Neural cell (in vitro differentiated cells): ENCODE data around the gene SHISAL1. TPM values are rescaled to one million over a fixed set of nuclear protein-coding genes. Genes with fewer than 3 reads are reported as not detected.

Experiments
- H2AFZ ChIP-seq: fragments of 200-600, 300-800 bp; sonication (generic), shearing (Covaris generic); 2 replicates; pipeline ENCODE4 v1.6.0; 2014; ENCODE audit warnings: low read depth, mild to moderate bottlenecking, antibody characterized with exemption, low read length, moderate library complexity
- H3F3A ChIP-seq: fragments of 200-600 bp; shearing (Covaris generic); 2 replicates; pipeline ENCODE4 v1.6.1; 2016; ENCODE audit warnings: mild to moderate bottlenecking, moderate library complexity, mixed read lengths, antibody characterized with exemption, low read length; ENCODE audit not compliant: insufficient read depth, poor library complexity, severe bottlenecking
- H3K27ac ChIP-seq: fragments of 200-600, 300-800 bp; sonication (generic), shearing (Covaris generic); 2 replicates; pipeline ENCODE4 v1.5.1; 2014; ENCODE audit warnings: mild to moderate bottlenecking, low read length, moderate library complexity
- H3K27me3 ChIP-seq: fragments of 300-800, 200-600 bp; sonication (generic), shearing (Covaris generic); 2 replicates; pipeline ENCODE4 v1.6.0; 2014; ENCODE audit warnings: mild to moderate bottlenecking, low read depth, low read length, moderate library complexity; ENCODE audit not compliant: insufficient read depth
- H3K36me3 ChIP-seq: fragments of 300-800, 200-600 bp; sonication (generic), shearing (Covaris generic); 2 replicates; pipeline ENCODE4 v1.5.1; 2014; ENCODE audit warnings: mild to moderate bottlenecking, antibody characterized with exemption, low read length, moderate library complexity; ENCODE audit not compliant: insufficient read depth
- H3K4me2 ChIP-seq: fragments of 300-800, 200-600 bp; sonication (generic), shearing (Covaris generic); 2 replicates; pipeline ENCODE4 v1.6.0; 2014; ENCODE audit warnings: mild to moderate bottlenecking, low read length
- H3K4me3 ChIP-seq: fragments of 300-800, 200-600 bp; sonication (generic), shearing (Covaris generic); 2 replicates; pipeline ENCODE4 v1.5.1; 2014; ENCODE audit warnings: mild to moderate bottlenecking, low read length, moderate library complexity
- H3K79me2 ChIP-seq: fragments of 200-600 bp; shearing (Covaris generic); replicated peaks from 2 replicates; pipeline ENCODE4 v1.6.0; 2014; ENCODE audit warnings: mild to moderate bottlenecking, low read length, moderate library complexity; ENCODE audit not compliant: insufficient read depth
- H3K9ac ChIP-seq: fragments of 300-800, 200-600 bp; sonication (generic), shearing (Covaris generic); 2 replicates; pipeline ENCODE4 v1.6.1; 2016; ENCODE audit warnings: mild to moderate bottlenecking, low read length, mixed read lengths
- H3K9me2 ChIP-seq: fragments of 200-600 bp; shearing (Covaris generic); 2 replicates; pipeline ENCODE4 v1.6.1; 2016; ENCODE audit warnings: mild to moderate bottlenecking, low read length, mixed read lengths; ENCODE audit not compliant: insufficient read depth
- H3K9me3 ChIP-seq: fragments of 200-600, 300-800 bp; sonication (generic), shearing (Covaris generic); 2 replicates; pipeline ENCODE4 v1.6.1; 2016; ENCODE audit warnings: mild to moderate bottlenecking, mixed run types, low read length, moderate library complexity, mixed read lengths
- H4K20me1 ChIP-seq: fragments of 200-600 bp; shearing (Covaris generic); 2 replicates; pipeline ENCODE4 v1.6.1; 2016; ENCODE audit warnings: mild to moderate bottlenecking, mixed run types; ENCODE audit not compliant: insufficient read depth
- CTCF ChIP-seq: fragments of 450-650 bp; IDR thresholded peaks from 2 replicates; pipeline ENCODE4 v1.5.1; 2014; ENCODE audit warnings: antibody characterized with exemption, mild to moderate bottlenecking, moderate library complexity; ENCODE audit not compliant: poor library complexity, severe bottlenecking
- EP300 ChIP-seq: fragments of 450-650 bp; conservative IDR thresholded peaks from 2 replicates; pipeline ENCODE4 v1.6.1; 2014; ENCODE audit warnings: antibody characterized with exemption, mild to moderate bottlenecking, moderate library complexity; ENCODE audit not compliant: poor library complexity, severe bottlenecking
- EZH2 ChIP-seq: fragments of 200-600, 300-800 bp; shearing (Covaris generic), sonication (generic); IDR thresholded peaks from 2 replicates; pipeline ENCODE4 v1.6.1; 2014; ENCODE audit warnings: antibody characterized with exemption, low read length, borderline replicate concordance, mild to moderate bottlenecking; ENCODE audit not compliant: insufficient read depth, poor library complexity, severe bottlenecking
- MXI1 ChIP-seq: fragments of 450-650 bp; conservative IDR thresholded peaks from 2 replicates; pipeline ENCODE4 v1.6.1; 2014; ENCODE audit warnings: antibody characterized with exemption, mild to moderate bottlenecking; ENCODE audit not compliant: poor library complexity, severe bottlenecking
- POLR2AphosphoS5 ChIP-seq: IDR thresholded peaks from 2 replicates; pipeline ENCODE4 v1.6.1; 2012
- RAD21 ChIP-seq: fragments of 450-650 bp; conservative IDR thresholded peaks from 2 replicates; pipeline ENCODE4 v1.6.1; 2014; ENCODE audit warnings: antibody characterized with exemption, mild to moderate bottlenecking, moderate library complexity
- REST ChIP-seq: IDR thresholded peaks from 2 replicates; pipeline ENCODE4 v1.6.1; 2012; ENCODE audit warnings: borderline replicate concordance
- SMC3 ChIP-seq: fragments of 450-650 bp; conservative IDR thresholded peaks from 2 replicates; pipeline ENCODE4 v1.6.1; 2014; ENCODE audit warnings: antibody characterized with exemption, mild to moderate bottlenecking, moderate library complexity; ENCODE audit not compliant: poor library complexity
- TAF1 ChIP-seq: IDR thresholded peaks from 2 replicates; pipeline ENCODE4 v1.6.1; 2012; ENCODE audit warnings: low read depth
- polyA plus RNA-seq: library from polyadenylated mRNA; depleted of rRNA; stranded (reverse); fragments of >200 nt; gene quantifications from 2 replicates; pipeline ENCODE4 v1.2.3, GENCODE V29; 2014

SHISAL1 gene
- polyA plus RNA-seq, 1 donor from 2014 or later = 15.4 TPM

- H3K27me3 ChIP-seq = no peaks in the 10 kb centered on the region
- H3K79me2 ChIP-seq = no peaks in the 10 kb centered on the region
- no peak overlapping the region for H2AFZ ChIP-seq
- no peak overlapping the region for H3K9ac ChIP-seq
- H3K9me3 ChIP-seq = peaks cover 7% of the 10 kb centered on the region
- H3K36me3 ChIP-seq = no peaks in the 10 kb centered on the region
- no peak overlapping the region for H3K4me2 ChIP-seq
- TF ChIP-seq EP300 = no peak
- TF ChIP-seq EZH2 = no peak
- no peak for TF ChIP-seq TAF1
- TF ChIP-seq POLR2AphosphoS5 = no peak
- TF ChIP-seq SMC3 = no peak
- TF ChIP-seq REST = no peak
- TF ChIP-seq MXI1 = no peak
- no peak for TF ChIP-seq CTCF
- TF ChIP-seq RAD21 = no peak
- H3K4me3 ChIP-seq = no peak overlapping the region
- H3K27ac ChIP-seq = no peak overlapping the region
- H3K9me2 ChIP-seq = no peaks in the 10 kb centered on the region
- H4K20me1 ChIP-seq = no peaks in the 10 kb centered on the region
- H3F3A ChIP-seq = no peaks in the 10 kb centered on the region
These were observed 107.8 kb downstream of the SHISAL1 start for GRCh38 chr22:44204739-44205515.

GRCh38 chr22:44203203-44203602, 109.5 kb downstream of the SHISAL1 start:
- no peaks in the 10 kb centered on the region for H3K9me2 ChIP-seq
- no peak overlapping the region for H2AFZ ChIP-seq
- no peaks in the 10 kb centered on the region for H3K36me3 ChIP-seq
- H3K27ac ChIP-seq = no peak overlapping the region
- no peaks in the 10 kb centered on the region for H3K9me3 ChIP-seq
- no peak overlapping the region for H3K4me3 ChIP-seq
- no peaks in the 10 kb centered on the region for H3K27me3 ChIP-seq
- H3K79me2 ChIP-seq = no peaks in the 10 kb centered on the region
- no peak for TF ChIP-seq MXI1
- TF ChIP-seq EP300 = no peak
- TF ChIP-seq RAD21 = no peak
- no peak for TF ChIP-seq CTCF
- no peak for TF ChIP-seq EZH2
- no peak for TF ChIP-seq SMC3
- no peak for TF ChIP-seq POLR2AphosphoS5
- no peak for TF ChIP-seq TAF1
- TF ChIP-seq REST = no peak
- no peaks in the 10 kb centered on the region for H4K20me1 ChIP-seq
- no peak overlapping the region for H3K4me2 ChIP-seq
- H3K9ac ChIP-seq = no peak overlapping the region
- H3F3A ChIP-seq = no peaks in the 10 kb centered on the region
